Fibroblast of skin of back (primary cell): Measurements from ENCODE around the gene OVOL2.
A peak's percentile ranks its signal among the peaks of the same experiment; 100 is the strongest.

ENCODE experiments used
- DNase-seq: peaks from one replicate; pipeline ENCODE4 v3.0.0-alpha.2; 2013

Gene OVOL2

DNA sequence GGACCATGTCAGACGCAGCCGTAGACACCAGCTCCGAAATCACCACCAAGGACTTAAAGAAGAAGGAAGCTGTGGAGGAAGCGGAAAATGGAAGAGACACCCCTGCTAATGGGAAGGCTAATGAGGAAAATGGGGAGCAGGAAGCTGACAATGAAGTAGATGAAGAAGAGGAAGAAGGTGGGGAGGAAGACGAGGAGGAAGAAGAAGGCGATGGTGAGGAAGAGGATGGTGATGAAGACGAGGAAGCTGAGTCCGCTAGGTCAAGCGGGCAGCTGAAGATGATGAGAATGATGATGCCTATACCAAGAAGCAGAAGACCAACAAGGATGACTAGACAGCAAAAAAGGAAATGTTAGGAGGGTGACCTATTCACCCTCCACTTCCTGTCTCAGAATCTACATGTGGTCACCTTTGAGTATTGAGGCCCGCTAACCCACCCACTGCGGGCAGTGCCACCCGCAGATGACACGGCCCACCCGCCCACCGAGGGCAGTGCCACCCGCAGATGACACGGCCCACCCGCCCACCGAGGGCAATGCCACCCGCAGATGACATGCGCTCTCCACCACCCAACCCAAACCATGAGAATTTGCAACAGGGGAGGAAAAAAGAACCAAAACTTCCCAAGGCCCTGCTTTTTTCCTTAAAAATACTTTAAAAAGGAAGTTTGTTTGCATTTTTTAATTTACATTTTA lies 45.6 kb downstream of the OVOL2 start:
- no peak for DNase-seq

DNA sequence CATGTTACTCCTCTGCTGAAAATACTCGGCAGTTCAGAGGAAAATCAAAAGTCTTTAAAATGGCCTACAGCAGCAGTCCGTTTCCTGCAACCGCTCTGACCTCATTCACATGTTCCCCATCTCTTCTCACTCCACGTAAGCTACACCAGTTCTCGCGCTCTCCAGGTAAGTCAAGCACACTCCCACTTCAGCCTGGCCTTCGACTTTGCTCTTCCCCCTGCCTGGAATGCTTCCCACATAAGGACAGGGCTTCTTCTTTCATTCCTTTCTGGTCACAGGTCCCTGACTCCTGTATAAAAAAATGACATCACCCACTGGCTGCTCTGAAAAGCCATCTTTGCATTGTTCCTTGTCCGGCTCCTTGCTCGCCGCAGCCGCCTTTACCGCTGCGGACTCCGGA lies 46.2 kb downstream of the OVOL2 start:
- no peak for DNase-seq

DNA sequence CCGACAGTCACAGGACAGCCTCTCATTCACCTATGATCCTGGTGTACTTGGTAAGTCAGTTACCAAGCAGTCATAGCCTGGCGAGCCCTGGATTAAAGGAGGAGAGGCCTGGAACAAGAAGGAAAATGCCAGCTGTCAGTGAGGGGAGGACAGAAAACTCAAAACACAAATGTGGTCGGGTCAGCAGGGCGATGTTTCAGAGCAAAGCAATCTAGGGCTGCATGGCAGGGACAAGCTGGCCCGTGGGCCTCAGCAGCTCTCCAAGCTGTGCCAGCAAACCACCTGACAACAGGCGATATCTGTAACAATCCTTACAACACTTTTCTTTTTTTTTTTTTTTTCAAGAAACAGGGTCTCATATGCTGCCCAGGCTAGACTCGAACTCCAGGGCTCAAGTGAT lies 48.6 kb downstream of the OVOL2 start:
- DNase-seq, result no peak

DNA sequence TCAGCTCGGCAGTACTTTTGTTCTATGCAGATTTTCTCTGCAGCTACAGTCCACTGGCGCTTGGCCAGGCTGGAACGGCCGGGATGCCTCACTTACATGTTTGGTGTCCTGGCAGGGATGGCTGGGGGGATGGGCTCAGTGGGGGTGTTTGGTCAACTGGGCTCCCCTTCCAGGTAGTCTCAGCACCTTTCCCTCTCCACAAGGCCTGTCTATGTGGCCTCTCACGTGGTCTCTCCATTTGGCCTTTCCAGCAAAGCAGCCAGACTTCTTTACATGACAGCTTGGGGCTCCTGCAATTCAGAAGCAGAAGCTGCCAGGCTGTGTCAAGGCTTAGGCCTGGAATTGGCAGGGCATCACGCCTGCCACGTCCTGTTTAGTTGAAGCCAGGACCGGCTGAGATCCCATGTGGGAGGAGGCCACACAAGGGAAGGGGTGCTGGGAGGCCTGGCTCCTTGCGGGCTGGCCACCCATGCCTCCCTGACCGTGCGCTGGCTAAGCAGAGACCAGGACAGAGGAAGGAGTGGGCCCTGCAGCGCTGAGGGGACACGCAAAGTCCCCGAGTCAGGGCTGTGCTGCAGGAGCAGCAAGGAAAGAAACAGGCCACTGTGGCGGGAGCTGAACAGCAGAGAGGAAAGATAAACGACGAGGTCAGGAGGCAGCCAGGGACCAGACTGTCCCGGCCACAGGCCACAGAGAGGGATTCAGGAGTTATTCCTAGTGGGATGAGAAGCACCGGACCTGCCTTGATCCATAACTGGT lies 50.0 kb downstream of the OVOL2 start:
- no peak for DNase-seq

DNA sequence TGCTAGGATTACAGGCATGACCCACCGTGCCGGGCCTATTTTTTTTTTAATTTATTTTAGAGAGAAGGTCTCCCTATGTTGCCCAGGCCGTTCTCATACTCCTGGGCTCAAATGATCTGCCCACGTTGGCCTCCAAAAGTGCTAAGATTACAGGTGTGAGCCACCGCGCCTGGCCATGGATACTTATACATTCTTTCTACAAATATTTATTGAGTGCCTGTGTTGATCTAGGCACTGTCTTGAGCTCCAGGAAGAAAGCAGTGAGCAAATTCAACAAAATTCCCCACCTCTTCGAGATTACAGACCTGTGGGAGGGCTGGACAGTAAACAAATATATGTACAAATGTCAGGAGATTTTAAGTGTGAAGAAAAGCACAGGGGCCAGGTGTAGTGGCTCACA lies 51.0 kb downstream of the OVOL2 start:
- no peak for DNase-seq

DNA sequence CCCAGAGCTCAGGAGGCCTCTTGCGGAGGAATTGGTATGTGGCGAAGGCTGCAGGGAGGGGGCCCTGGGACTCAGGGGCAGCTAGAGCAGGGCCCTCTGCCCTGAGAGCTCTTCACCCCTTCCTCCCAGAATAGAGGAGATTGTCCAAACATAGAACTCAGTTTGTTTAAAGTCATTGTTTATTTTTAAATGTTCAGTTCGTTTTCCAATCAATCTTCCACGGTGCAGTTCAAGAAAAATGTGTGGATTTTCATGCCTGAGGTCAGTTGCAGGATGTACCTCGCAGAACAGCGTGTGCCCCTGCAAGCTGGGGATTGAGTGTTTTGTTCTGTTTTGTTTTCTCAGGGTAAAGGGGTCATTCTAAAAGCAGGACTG lies 51.7 kb downstream of the OVOL2 start:
- DNase-seq, result no peak

DNA sequence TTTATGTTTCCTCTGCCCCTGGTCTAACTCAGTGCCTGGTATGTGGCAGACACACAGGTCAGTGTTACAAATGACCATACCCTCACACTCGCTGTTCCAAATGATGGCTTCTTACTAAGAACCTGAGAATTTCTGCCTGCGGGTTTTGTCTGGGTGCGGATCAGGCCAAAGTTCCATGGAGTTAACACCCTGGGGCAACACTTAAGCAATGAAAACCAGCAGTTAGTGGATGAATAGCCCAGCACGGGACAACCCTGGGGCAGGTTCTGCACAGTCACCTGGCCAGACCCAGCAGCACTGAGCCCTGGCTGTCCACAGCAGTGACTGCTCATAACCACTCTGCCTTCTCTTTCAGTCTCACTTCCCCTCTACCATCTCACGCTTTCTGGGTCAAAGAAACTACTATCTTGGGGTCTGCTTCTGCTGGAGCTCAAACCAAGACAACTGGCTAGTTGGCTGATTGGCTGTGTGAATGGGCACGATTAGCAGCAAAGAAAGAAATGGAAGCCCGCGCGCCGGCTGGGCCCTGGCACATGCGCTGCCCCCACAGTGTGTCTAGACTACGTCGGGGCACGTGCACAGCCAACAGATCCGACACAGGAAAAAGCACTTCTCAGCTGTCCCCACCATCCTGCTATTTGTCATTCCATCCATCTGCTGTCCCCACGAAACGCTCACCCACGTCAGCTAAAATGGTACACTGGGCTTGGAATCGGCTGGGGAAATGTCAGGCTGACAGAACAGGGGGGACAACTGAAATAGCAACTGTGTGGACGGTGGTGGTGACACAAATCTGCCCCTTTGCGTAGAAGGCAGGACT lies 52.3 kb downstream of the OVOL2 start:
- DNase-seq, result no peak

DNA sequence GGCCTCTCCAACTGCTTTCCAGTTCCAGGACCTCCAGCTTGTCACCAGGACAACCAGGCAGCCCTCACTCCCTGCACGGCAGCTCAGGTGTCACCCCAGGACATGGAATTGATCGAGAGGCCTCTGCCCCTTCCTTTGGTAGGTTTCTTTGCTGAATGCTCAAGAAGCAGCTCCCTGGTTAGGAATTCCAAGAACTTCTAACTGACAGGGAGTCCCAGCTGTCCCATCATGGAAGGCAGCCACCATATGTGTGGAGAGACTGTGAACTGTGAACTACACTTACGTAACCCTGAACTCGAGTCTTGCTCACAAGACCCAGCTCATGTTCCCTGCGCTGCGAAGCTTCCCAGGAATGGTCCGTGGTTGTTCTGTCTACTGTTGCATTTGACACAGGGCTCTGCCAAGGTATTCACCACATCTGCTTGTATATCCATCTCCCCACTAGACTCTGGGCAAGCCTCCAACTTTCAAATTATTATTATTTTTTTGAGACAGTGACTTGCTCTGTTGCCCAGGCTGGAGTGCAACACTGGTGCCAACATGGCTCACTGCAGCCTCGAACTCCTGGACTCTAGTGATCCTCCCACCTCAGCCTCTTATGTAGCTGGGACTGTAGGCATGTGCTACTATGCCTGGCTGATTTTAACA lies 53.2 kb downstream of the OVOL2 start:
- no peak for DNase-seq

DNA sequence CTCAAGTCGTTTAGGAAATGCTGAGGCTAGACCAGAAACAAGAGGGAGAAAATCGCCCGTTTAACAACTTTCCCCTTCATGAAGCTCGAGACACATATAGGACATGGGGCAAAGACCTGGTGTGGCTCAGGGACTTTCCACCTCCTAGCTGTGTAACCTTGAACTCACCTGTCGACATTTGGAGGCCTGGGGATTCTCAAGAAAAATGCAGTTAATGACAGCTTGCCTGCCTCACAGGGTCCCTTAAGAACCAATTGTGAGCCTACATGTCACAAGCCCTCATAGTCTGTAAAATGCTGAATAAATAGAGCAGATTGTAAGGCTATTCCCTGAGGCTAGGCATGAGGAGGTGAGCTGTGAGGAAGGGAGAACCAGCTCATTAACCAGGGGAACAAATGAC lies 53.8 kb downstream of the OVOL2 start:
- no peak for DNase-seq

DNA sequence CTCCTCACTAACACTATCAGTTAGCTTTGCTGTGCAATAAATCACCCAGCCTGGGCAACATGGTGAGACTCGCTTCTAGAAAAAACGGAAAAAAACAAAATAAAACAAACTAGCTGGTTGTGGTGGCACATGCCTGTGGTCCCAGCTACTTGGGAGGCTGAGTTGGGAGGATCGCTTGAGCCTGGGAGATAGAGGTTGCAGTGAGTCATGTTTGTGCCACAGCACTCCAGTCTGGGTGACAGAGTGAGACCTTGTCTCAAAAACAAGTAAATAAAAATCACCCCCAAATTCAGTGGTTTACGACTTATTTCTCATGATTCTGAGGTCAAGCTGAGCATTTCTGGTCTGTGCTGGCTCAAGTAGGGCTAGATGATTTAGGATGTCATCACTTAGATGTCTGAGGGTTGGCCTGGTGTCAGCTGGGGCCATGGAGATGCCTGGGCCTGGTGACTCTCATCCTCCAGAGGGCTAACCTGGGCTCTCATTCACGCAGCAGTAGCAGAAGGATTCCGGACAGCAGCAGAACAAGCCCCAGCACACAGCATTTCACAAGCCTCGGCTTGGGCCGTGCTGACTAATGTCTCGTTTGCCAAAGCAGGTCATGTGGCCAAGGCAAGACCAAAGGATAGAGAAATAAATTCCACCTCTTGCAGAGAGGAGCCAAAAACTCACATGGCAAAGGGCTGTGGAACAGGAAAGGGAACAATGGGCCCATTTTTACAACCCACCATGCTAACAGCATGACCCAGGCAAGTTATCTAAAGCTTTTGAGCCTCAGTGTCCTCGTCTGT lies 56.4 kb downstream of the OVOL2 start:
- DNase-seq, result peak; percentile 10

DNA sequence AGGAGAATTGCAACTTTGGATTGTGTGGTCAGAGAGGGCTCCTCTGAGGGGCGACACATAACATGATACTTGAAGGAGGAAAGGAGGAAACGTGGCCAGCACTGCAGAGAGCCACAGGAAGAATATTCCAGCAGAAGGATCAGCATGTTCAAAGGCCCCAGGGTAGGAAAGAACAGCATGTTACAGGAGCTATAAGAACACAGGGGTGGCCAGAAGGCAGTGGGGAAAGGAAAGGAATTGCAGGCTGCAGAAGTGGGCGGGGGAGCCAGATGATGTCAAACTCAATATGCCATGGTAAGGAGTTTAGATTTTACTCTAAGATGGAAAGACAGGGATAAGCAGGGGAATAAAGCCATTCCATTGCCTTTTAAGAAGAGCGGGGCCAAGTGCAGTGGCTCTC lies 58.1 kb downstream of the OVOL2 start:
- no peak for DNase-seq

DNA sequence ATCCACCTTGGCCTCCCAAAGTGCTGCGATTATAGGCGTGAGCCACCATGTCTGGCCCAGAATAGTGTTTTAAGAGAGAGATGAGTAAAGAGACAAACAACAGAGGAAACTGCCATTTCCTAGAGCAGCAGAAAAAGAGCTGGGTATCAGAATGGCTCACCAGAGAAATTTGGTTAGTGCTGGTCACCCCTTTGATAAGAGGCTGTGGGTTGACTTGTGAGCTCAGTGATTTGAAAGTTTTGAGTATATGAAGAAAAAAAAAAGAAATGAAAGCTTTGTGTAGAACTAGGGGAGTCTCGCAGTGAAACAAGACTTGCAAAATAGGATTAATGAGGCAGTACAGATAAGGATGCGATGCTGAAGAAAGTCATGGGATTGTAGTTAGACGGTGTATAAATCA lies 59.3 kb downstream of the OVOL2 start:
- no peak for DNase-seq

DNA sequence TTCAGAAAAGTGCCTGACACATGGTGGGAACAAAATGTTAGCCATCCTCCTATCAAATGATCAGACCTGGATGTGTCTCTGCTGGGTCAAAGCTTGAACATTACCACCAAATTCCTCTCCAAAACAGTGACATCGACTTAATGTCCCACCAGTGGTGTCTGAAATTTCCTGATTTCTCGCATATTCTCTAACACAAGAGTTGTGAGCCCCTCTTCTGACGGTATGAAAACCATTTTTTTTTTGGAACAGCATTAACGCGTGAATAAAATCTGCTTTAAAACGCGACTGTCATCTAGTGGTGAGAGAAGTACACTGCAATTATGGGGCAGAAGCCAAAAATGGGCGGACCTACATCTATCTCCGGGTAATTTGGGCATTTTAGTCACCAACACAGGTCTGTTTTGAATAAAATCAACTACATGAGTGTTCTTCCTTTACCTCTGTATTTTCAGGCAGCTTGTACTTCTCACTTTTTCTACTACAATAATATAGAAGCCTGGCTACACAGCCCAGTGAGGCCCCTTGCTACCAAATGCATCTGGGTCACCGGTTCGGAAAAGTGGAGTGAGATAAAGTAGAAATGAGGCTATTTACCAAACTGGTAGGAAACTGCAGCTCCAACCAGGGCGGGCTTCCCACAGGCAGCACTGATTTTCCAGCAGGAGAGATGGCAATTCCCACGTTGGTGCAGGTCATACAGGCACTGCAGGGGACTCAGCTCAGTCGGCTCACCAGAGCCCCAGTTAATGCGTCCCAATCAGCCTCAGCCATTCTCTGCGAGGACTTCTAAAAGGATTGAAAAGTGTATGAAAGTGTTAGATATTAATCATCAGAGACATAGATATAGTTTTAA lies 61.5 kb downstream of the OVOL2 start:
- DNase-seq, result peak; percentile 65

DNA sequence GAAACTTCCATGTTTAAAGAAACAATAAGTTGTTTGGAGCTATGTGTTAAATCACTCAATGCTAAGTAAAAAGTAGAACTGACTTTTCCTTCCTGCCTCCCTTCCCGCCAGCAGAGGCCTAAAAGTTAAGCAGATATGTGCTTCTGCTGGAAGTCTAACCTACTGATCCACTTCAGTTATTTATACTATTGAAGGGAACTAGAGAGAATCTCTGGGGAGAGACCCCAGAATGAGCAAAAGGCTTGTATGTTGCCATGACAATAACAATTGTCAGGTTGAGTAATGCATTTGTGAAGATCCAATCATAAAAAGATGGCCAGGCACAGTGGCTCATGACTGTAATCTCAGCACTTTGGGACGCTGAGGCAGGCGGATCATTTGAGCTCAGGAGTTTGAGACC lies 64.2 kb downstream of the OVOL2 start:
- DNase-seq, result no peak

DNA sequence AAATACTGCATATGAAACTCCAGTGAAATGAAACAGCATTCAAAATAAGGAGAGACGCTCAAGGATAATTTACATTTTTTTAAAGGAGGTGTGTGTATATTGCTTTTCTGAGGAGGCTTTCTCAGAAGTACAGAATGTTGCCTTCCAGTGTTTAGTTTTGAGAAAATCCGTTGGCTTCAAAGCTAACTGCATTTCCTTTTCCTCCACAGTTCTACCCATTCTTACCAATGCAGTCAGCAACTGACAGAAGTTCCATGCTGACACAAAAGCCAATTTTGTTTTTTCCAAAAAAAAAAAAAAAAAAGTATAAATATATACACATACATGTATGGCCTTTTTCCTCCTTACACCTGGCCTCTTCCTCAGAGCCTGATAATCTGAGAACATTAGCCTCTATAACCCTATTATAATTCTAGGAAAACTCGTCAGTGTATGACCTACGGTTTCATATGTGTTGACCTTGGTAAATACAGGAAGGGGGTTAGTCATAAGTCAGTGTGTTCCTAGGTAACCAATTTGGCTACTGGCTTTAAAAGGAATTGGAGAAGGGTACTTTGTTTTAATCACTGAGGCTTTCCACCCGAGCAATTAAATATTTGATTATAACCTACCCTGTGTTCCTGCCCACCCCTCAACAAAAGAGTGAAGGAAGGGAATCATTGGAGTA lies 64.7 kb downstream of the OVOL2 start:
- no peak for DNase-seq

DNA sequence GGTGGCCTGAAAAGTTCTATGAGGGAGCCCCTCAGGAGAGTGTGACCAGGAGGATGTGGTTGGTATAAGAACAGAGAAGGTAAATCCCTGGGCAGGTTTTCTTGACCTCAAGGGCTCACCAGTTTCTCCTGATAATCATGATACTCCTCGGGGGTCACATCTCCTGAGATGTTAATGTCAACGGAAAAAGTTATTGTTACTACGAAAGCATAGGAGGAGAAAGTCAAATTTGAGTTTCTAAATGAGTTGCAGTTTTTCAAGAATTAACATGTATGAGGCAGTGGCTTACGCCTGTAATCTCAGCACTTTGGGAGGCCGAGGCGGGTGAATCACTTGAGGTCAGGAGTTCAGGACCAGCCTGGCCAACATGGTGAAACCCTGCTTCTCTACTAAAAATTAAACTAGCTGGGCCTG lies 65.5 kb downstream of the OVOL2 start:
- DNase-seq, result no peak

DNA sequence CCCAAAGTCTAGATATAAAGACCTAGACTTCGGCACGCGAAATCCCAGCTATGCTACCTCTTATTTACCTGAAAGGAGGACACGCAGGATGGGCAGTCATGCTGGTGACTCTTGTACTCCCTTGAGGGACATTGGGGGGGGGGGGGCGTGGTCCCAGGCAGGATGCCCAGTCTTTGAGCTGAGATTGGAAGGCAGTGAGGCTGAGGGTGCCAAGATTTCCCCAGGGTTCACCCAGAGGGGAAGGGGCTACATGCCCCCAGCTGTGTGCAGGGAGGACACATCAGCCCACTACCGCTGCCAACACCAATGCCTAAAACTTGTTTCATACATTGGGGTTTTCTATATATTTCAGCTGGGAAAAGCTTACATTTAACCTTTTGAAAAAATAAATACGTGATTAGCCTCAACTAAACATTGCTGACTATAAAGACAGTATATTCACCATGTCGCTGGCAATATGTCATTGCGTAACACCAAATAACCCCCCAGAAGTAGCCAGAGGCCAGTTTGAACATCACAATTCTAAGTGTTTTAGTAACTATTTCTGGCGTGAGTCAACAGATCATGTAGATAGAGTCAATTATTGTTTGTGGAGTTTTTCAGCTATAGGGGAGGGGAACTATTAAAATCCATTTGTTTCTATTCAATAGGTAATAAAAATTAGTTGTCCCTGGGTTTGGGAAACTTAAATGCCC lies 67.3 kb downstream of the OVOL2 start:
- no peak for DNase-seq

DNA sequence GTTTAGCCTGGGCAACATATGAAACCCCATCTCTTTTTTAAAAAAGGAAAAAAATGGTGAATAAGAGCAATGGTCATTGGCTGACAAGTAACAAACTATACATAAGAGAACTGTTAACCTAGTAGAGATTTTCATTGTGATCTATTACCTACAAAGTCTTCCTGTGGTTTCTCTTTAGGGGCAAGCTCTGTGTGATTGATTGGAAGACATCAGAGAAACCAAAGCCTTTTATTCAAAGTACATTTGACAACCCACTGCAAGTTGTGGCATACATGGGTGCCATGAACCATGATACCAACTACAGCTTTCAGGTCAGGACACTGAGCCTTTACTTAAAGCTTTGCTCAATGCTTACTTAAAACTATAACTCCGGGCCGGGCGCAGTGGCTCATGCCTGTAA lies 69.7 kb downstream of the OVOL2 start:
- DNase-seq, result no peak

DNA sequence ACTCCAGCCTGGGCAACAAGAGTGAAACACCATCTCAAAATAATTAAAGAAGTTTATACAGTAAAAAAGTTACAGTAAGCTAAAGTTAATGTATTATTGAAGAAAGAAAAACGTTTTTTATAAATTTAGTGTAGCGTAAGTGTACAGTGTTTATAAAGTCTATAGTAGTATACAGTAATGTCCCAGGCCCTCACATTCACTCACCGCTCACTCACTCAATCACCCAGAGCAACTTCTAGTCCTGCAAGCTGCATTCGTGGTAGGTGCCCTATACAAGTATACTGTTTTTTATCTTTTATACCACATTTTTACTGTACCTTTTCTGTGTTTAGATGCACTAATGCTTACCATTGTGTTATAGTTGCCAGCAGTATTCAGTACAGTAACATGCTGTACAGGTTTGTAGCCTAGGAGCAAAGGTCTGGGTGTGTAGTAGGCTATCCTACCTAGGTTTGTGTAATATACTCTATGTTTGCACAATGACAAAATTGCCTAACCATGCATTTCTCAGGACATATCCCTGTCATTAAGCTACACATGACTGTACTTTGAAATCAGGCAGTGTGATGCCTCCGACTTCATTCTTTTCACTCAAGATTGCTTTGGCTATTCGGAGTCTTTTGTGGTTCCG lies 72.2 kb downstream of the OVOL2 start:
- DNase-seq, result no peak

DNA sequence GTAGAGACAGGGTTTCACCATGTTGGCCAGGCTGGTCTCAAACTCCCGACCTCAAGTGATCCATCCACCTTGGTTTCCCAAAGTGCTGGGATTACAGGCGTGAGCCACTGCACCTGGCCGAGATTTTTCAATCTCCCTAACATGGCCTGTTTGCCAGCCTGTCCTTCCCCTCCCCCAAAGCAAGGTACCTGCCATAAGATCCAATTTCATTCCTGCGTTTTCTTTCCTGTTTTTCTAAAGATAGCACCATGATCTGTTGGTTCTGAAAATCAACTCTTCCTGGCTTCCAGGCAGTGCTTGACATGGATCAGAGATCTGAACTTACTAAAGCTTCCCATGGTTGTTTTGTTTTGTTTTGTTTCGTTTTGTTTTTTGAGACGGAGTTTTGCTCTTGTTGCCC lies 81.4 kb downstream of the OVOL2 start:
- no peak for DNase-seq
